Measurements from ENCODE around the gene FEM1A.
A peak's percentile ranks its signal among the peaks of the same experiment; 100 is the strongest.
"Not testable (repeated sequence)": the region's sequence is repeated elsewhere in the genome, so short reads cannot be mapped to it uniquely, and the experiment has no call there.

DNA sequence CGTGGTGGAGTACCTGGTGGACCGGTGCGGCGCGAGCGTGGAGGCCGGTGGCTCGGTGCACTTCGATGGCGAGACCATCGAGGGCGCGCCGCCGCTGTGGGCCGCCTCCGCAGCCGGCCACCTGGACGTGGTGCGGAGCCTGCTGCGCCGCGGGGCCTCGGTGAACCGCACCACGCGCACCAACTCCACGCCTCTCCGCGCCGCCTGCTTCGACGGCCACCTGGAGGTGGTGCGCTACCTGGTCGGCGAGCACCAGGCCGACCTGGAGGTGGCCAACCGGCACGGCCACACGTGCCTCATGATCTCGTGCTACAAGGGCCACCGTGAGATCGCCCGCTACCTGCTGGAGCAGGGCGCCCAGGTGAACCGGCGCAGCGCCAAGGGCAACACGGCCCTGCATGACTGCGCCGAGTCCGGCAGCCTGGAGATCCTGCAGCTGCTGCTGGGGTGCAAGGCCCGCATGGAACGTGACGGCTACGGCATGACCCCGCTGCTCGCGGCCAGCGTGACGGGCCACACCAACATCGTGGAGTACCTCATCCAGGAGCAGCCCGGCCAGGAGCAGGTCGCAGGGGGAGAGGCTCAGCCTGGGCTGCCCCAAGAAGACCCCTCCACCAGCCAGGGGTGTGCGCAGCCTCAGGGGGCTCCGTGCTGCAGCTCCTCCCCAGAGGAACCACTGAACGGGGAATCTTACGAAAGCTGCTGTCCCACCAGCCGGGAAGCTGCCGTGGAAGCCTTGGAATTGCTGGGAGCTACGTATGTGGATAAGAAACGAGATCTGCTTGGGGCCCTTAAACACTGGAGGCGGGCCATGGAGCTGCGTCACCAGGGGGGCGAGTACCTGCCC lies 708 bp downstream of the FEM1A start:
- TF ChIP-seq POLR2AphosphoS5 (IDR thresholded peaks at IDR 0.05; ENCODE audit: low read length); JUNB (IDR thresholded peaks at IDR 0.05); MYC (IDR thresholded peaks at IDR 0.05; ENCODE audit: insufficient read depth, insufficient read length, insufficient replicate concordance, low read length, severe bottlenecking); ATF7 (IDR thresholded peaks at IDR 0.05; ENCODE audit: low read depth); TAF1 (IDR thresholded peaks at IDR 0.05; ENCODE audit: borderline replicate concordance, low read depth, low read length); RAD21 (IDR thresholded peaks at IDR 0.05; ENCODE audit: insufficient read depth, low read depth, low read length); ZNF24 (IDR thresholded peaks at IDR 0.05); RUNX3 (IDR thresholded peaks at IDR 0.05; ENCODE audit: low read length); EGR1 (IDR thresholded peaks at IDR 0.05; ENCODE audit: borderline replicate concordance in 1 of 2, low read depth in 2 of 2, low read length in 2 of 2): not testable (repeated sequence)
- TF ChIP-seq, protein P1, sequence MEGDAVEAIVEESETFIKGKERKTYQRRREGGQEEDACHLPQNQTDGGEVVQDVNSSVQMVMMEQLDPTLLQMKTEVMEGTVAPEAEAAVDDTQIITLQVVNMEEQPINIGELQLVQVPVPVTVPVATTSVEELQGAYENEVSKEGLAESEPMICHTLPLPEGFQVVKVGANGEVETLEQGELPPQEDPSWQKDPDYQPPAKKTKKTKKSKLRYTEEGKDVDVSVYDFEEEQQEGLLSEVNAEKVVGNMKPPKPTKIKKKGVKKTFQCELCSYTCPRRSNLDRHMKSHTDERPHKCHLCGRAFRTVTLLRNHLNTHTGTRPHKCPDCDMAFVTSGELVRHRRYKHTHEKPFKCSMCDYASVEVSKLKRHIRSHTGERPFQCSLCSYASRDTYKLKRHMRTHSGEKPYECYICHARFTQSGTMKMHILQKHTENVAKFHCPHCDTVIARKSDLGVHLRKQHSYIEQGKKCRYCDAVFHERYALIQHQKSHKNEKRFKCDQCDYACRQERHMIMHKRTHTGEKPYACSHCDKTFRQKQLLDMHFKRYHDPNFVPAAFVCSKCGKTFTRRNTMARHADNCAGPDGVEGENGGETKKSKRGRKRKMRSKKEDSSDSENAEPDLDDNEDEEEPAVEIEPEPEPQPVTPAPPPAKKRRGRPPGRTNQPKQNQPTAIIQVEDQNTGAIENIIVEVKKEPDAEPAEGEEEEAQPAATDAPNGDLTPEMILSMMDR (IDR thresholded peaks at IDR 0.05 in 2 of 3, conservative IDR thresholded peaks at IDR 0.05 in 1 of 3; ENCODE audit: control insufficient read depth in 2 of 3, extremely low read depth in 1 of 3, insufficient read depth in 1 of 3, low read depth in 3 of 3, low read length in 3 of 3): not testable (repeated sequence)
- TF ChIP-seq, protein P2, sequence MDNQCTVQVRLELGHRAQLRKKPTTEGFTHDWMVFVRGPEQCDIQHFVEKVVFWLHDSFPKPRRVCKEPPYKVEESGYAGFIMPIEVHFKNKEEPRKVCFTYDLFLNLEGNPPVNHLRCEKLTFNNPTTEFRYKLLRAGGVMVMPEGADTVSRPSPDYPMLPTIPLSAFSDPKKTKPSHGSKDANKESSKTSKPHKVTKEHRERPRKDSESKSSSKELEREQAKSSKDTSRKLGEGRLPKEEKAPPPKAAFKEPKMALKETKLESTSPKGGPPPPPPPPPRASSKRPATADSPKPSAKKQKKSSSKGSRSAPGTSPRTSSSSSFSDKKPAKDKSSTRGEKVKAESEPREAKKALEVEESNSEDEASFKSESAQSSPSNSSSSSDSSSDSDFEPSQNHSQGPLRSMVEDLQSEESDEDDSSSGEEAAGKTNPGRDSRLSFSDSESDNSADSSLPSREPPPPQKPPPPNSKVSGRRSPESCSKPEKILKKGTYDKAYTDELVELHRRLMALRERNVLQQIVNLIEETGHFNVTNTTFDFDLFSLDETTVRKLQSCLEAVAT (IDR thresholded peaks at IDR 0.05): not testable (repeated sequence)
- TF ChIP-seq, protein P3, sequence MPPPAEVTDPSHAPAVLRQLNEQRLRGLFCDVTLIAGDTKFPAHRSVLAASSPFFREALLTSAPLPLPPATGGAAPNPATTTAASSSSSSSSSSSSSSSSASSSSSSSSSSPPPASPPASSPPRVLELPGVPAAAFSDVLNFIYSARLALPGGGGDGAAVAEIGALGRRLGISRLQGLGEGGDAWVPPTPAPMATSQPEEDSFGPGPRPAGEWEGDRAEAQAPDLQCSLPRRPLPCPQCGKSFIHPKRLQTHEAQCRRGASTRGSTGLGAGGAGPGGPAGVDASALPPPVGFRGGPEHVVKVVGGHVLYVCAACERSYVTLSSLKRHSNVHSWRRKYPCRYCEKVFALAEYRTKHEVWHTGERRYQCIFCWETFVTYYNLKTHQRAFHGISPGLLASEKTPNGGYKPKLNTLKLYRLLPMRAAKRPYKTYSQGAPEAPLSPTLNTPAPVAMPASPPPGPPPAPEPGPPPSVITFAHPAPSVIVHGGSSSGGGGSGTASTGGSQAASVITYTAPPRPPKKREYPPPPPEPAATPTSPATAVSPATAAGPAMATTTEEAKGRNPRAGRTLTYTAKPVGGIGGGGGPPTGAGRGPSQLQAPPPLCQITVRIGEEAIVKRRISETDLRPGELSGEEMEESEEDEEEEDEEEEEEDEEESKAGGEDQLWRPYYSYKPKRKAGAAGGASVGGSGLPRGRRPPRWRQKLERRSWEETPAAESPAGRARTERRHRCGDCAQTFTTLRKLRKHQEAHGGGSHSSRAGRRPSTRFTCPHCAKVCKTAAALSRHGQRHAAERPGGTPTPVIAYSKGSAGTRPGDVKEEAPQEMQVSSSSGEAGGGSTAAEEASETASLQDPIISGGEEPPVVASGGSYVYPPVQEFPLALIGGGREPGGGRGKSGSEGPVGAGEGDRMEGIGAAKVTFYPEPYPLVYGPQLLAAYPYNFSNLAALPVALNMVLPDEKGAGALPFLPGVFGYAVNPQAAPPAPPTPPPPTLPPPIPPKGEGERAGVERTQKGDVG (CRISPR knock-in tag; IDR thresholded peaks at IDR 0.05): not testable (repeated sequence)
- TF ChIP-seq GATAD2B (conservative IDR thresholded peaks at IDR 0.05; ENCODE audit: low read depth): 0 out of 2 replicates have a peak, but pooled peaks have one; percentile 44

Measured in GM12878 (cell line).